Epithelial cell of prostate (primary cell): ENCODE results near the gene STARD4.

ENCODE experiments used
- DNase-seq: peaks from one replicate; pipeline ENCODE4 v3.0.0-alpha.2; 2011; ENCODE audit warnings: low read depth, low spot score
- H3K27ac ChIP-seq: fragments of 450-650 bp; 2 replicates; pipeline ENCODE4 v1.5.1; 2017; ENCODE audit warnings: mild to moderate bottlenecking

STARD4 gene

DNA sequence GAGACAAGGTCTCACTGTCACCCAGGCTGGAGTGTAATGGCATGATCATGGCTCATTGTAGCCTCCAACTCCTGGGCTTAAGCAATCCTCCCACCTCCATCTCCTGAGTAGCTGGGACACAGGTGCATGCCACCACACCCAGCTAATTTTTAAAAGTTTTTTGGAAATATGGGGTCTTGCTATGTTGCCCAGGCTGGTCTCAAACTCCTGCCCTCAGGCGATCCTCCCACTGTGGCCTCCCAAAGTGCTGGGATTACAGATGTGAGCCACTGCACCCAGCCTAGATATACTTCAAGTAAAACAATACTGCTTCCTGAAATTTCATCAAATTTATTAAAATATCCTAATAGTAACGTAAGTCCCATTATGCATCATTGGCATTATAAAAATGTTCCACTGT, 33.4 kb downstream of the STARD4 start:
- no peak for DNase-seq
- no peak overlapping the region for H3K27ac ChIP-seq

DNA sequence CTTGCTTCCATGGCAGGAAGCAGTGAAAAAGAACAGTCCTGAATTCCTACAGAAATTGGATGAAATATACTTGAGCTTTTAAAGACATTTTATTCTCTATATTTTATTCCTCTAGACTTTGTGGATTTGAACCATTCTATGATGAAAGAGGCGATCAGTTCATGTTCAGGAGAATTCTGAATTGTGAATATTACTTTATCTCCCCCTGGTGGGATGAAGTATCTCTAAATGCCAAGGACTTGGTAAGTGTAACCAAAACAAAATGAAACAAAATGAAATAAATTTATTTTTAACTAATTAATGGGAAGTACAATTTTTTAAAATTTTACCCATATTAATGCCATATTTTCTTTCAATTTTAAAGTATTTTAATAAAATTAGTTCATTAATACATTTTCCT, 34.1 kb downstream of the STARD4 start:
- DNase-seq, result no peak
- no peak overlapping the region for H3K27ac ChIP-seq

GRCh38 chr5:111472579-111472978, 39.8 kb downstream of the STARD4 start:
- H3K27ac ChIP-seq, result no peak overlapping the region
- DNase-seq, result no peak

DNA sequence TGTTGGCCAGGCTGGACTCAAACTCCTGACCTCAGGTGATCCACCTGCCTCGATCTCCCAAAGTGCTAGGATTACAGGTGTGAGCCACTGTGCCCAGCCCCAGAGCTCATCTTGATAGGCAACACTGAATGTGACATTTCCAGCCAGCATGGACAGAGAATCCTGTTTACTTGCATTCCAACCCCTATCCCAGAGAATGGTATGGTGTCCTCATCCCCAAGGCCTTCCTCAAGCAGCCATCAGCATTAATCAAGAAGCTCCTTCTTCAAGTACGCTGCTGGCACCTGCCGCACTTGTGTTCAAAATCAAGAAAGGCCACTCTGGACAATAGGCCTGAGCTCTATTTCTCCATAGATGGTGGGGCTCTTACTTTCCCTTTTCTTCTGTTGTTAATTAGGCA, 40.2 kb downstream of the STARD4 start:
- DNase-seq, result no peak

GRCh38 chr5:111469903-111470302, 42.4 kb downstream of the STARD4 start:
- no peak for DNase-seq
- no peak overlapping the region for H3K27ac ChIP-seq

More for the DNA sequence above, 40.2 kb downstream of the STARD4 start:
- no peak overlapping the region for H3K27ac ChIP-seq

DNA sequence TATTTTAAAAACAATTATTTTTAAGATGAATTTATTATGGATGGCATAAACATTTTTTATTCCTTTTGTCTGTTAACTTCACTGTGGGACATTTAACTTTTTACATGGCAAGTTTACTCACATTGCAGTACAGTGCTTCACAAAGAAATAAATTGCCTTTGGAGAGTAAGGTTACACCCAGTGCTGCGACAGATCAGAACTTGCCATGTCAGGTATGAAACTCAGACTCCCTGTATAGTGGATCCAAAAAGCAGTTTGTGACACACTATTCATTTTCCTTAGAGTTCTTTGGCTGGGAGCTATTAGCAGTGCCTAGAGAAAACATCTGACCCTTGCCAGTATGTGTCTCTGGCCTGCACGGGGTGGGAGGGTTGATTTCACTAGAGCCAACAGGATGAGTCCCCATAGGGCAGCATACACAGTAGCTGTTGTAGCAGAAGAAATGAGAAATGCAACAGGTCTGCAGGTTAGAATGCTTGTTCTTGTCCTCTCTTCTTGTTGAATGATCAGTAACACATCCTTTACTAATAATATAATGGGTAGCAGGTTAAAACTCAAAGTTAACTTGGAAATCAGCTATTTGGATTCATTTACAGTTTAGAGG, 42.9 kb downstream of the STARD4 start:
- H3K27ac ChIP-seq, result no peak overlapping the region
- DNase-seq, result no peak

GRCh38 chr5:111463311-111463710, 49.0 kb downstream of the STARD4 start:
- no peak overlapping the region for H3K27ac ChIP-seq
- no peak for DNase-seq

GRCh38 chr5:111461934-111462333, 50.4 kb downstream of the STARD4 start:
- DNase-seq, result no peak
- H3K27ac ChIP-seq, result no peak overlapping the region

DNA sequence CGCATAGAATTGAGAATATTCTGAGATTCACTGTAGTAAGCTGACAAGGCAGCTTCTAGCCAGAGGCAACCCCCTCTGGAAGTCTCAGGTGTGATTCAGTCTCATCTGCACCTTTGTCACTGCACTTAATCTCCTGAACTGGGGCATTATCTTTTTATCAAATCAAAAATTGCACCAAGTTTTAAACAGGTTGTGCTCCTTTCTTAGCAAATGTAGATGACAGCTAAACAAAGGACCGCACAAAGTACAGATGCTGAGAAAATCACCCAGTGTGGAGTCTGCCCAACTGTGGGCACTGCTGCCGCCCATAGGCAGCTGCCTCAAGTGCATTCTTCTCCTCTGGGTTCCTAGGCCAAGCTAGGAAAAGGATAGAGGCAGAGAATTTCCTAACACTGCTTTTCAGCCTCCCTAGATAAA, 51.1 kb downstream of the STARD4 start:
- no peak overlapping the region for H3K27ac ChIP-seq
- DNase-seq, result no peak

GRCh38 chr5:111454776-111455175, 57.6 kb downstream of the STARD4 start:
- no peak for DNase-seq
- no peak overlapping the region for H3K27ac ChIP-seq

DNA sequence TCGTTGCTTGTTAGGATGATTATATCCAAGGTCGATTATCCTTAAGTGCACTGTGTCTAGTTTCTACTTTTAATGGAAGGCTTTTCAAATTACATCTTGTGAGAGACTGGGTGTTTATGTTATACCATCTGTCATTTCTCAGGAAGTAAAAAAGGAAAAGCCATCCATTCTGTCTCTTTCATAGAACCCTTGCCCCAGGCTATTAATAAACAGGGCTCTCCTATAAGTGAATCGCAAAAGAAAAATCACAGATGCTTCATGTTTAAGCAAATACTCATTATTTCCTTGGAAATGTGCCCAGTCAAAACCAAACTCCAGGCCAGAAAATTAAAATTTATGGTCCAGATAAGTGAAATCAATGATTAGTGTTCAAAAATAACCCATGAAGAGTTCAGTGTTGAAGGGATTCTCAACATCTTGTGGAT, 58.1 kb downstream of the STARD4 start:
- DNase-seq, result no peak
- H3K27ac ChIP-seq, result no peak overlapping the region

GRCh38 chr5:111453747-111454146, 58.6 kb downstream of the STARD4 start:
- H3K27ac ChIP-seq, result no peak overlapping the region
- no peak for DNase-seq

- no peak overlapping the region for H3K27ac ChIP-seq
- DNase-seq, result no peak
Measured at GRCh38 chr5:111453295-111453694, 59.0 kb downstream of the STARD4 start.

GRCh38 chr5:111447822-111448221, 64.5 kb downstream of the STARD4 start:
- DNase-seq, result no peak
- H3K27ac ChIP-seq, result no peak overlapping the region

DNA sequence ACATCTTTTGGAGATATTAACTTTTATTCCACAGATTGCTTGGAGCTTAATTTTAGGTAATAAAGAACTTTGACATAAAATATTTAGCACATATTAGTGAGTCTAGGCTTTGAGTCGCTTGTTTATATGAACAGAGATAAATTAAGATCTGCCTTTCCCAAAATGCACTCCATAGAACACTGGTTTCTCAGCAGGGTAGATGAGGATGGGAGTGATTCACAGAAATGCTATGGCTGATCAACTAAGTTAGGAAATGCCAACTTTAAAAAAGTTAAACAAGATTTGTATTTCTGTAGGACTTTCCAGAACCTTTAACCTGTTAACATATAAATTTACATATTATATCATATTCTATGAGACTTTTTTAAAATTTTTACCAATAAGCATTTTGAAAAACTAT, 65.2 kb downstream of the STARD4 start:
- H3K27ac ChIP-seq, result no peak overlapping the region
- no peak for DNase-seq
